K562 (cell line): ENCODE results near the gene TRPM4. TPM values are rescaled to one million over a fixed set of nuclear protein-coding genes. Genes with fewer than 3 reads are reported as not detected.

Experiments used
- BACH1 ChIP-seq: fragments of 200-800 bp; sonication (Bioruptor generic); IDR thresholded peaks from 2 replicates; pipeline ENCODE4 v1.6.1; 2016; ENCODE audit warnings: missing genetic modification characterization, missing compliant biosample characterization
- BCOR ChIP-seq: fragments of 450-650 bp; IDR thresholded peaks from 2 replicates; pipeline ENCODE4 v1.6.1; 2016
- CBFA2T2 ChIP-seq: fragments of 450-650 bp; conservative IDR thresholded peaks from 2 replicates; pipeline ENCODE4 v1.6.1; 2017; ENCODE audit warnings: mild to moderate bottlenecking
- ESRRB ChIP-seq: fragments of 250-450 bp; sonication (Bioruptor Pico); IDR thresholded peaks from 2 replicates; pipeline ENCODE4 v1.5.0; 2020; ENCODE audit warnings: mild to moderate bottlenecking, moderate library complexity, borderline replicate concordance
- ETS1 ChIP-seq: conservative IDR thresholded peaks from 2 replicates; pipeline ENCODE4 v1.6.1; 2011; ENCODE audit warnings: low read depth, mild to moderate bottlenecking, low read length; ENCODE audit not compliant: control insufficient read depth
- KAT8 ChIP-seq: fragments of 450-650 bp; IDR thresholded peaks from 2 replicates; pipeline ENCODE4 v1.6.1; 2016; ENCODE audit warnings: low read depth, mild to moderate bottlenecking
- MCM5 ChIP-seq: fragments of 450-650 bp; IDR thresholded peaks from 2 replicates; pipeline ENCODE4 v1.6.1; 2016; ENCODE audit warnings: low read depth
- MGA ChIP-seq: fragments of 450-650 bp; IDR thresholded peaks from 2 replicates; pipeline ENCODE4 v1.6.1; 2016; ENCODE audit warnings: mild to moderate bottlenecking, moderate library complexity
- NFIC ChIP-seq: fragments of 450-650 bp; IDR thresholded peaks from 2 replicates; pipeline ENCODE4 v1.6.1; 2017; ENCODE audit warnings: mild to moderate bottlenecking, inconsistent platforms
- NONO ChIP-seq, 2 experiments: fragments of 200-400 bp in 1 of 2; fragments of 450-650 bp in 1 of 2; formaldehyde crosslinking in 1 of 2; IDR thresholded peaks; 2 replicates each; pipeline ENCODE4 v1.6.1; 2017; ENCODE audit warnings: low read depth in 2 of 2, mild to moderate bottlenecking in 2 of 2, moderate library complexity in 2 of 2, low read length in 1 of 2
- PHB ChIP-seq: fragments of 250-450 bp; sonication (Bioruptor Pico); IDR thresholded peaks from 2 replicates; pipeline ENCODE4 v1.5.0; 2021
- PRMT5 ChIP-seq: sonication (generic); formaldehyde crosslinking; IDR thresholded peaks from 2 replicates; pipeline ENCODE4 v1.5.0; 2020; ENCODE audit warnings: missing genetic modification reagents
- SMARCC2 ChIP-seq: fragments of 450-650 bp; IDR thresholded peaks from 2 replicates; pipeline ENCODE4 v1.6.1; 2017; ENCODE audit warnings: antibody characterized with exemption, moderate library complexity, mild to moderate bottlenecking, low read depth
- ZNF133 ChIP-seq: fragments of 250-450 bp; sonication (Bioruptor Pico); IDR thresholded peaks from 2 replicates; pipeline ENCODE4 v1.4.0; 2020; ENCODE audit warnings: mild to moderate bottlenecking
- ZNF324 ChIP-seq: fragments of 250-450 bp; sonication (Bioruptor Pico); IDR thresholded peaks from 2 replicates; pipeline ENCODE4 v1.4.0; 2020; ENCODE audit warnings: mild to moderate bottlenecking
- ZNF408 ChIP-seq: fragments of 250-450 bp; sonication (Bioruptor Pico); IDR thresholded peaks from 2 replicates; pipeline ENCODE4 v1.4.0; 2020; ENCODE audit warnings: low read depth, mild to moderate bottlenecking, moderate library complexity
- ZNF551 ChIP-seq: fragments of 250-450 bp; sonication (Bioruptor Pico); IDR thresholded peaks from 2 replicates; pipeline ENCODE4 v1.5.0; 2021; ENCODE audit warnings: mild to moderate bottlenecking, moderate library complexity
- ZZZ3 ChIP-seq: fragments of 450-650 bp; IDR thresholded peaks from 2 replicates; pipeline ENCODE4 v1.6.1; 2016; ENCODE audit warnings: antibody characterized with exemption, mild to moderate bottlenecking, moderate library complexity
- polyA plus RNA-seq, 8 experiments: library from polyadenylated mRNA; depleted of rRNA in 4 of 8; stranded (reverse) in 5 of 8; unstranded in 3 of 8; fragments of >200 nt; fragmentation: Nextera tagmentation in 2 of 8; fragmentation: Illumina TruSeq in 1 of 8; extraction: Ambion mirVana in 2 of 8; extraction: Trizol in 1 of 8; gene quantifications; 2 replicates each; pipeline versions ENCODE4 v1.2.1 to v1.2.3, GENCODE V29; 2011 to 2014; ENCODE audit warnings: inconsistent platforms in 1 of 8, missing spikeins in 1 of 8
- total RNA-seq, 7 experiments: library from RNA; depleted of rRNA in 6 of 7; stranded (reverse); fragments of >200 nt in 6 of 7; fragmentation: Illumina TruSeq in 2 of 7; extraction: Trizol in 2 of 7; gene quantifications; 2 replicates each; pipeline versions ENCODE4 v1.2.1 to v1.2.3, GENCODE V29; 2011 to 2021; ENCODE audit warnings: low replicate concordance in 1 of 7

The TRPM4 gene
- total and polyA plus RNA-seq, 9 of the 15 experiments (the other 6 are each of a cell fraction or from before 2014, with no cell fraction given), result 6.5 to 45.4 (median 15.2) TPM

GRCh38 chr19:49157445-49158224 is at the start of gene TRPM4 (continued):
- TF ChIP-seq ZNF551 (CRISPR knock-in tag) (no peak), BCOR (peak; percentile 51; the same call in 1 of the 2 replicates), PHB (peak; percentile 31; the same call in 1 of the 2 replicates), ETS1 (peak; percentile 51), NONO (IDR thresholded peaks at IDR 0.05; ENCODE audit: low read depth in 2 of 2, low read length in 1 of 2) (no peak), ZZZ3 (no peak), PRMT5 (CRISPR knock-in tag) (no peak), NFIC (peak; percentile 40), ZNF408 (no peak), ZNF324 (CRISPR knock-in tag) (no peak), ZNF133 (CRISPR knock-in tag) (no peak), ESRRB (CRISPR knock-in tag) (peak; percentile 18; the same call in 1 of the 2 replicates), BACH1 (tag) (no peak), SMARCC2 (no peak), KAT8 (no peak), CBFA2T2 (no peak), MCM5 (no peak), MGA (peak; percentile 30; the same call in 1 of the 2 replicates)
